Memory B cell (primary cell): ENCODE measurements around the gene FAM237B.
A peak's percentile ranks its signal among the peaks of the same experiment; 100 is the strongest.

Experiments
- ATAC-seq: fragments of 150-1000 bp; cut with Tn5 transposase; 2 replicates; pipeline ENCODE4 v1.10.0; 2021; ENCODE audit warnings: low read depth, mild to moderate bottlenecking, moderate library complexity
- DNase-seq, 2 donors: peaks; one replicate each; pipeline ENCODE4 v3.0.0; 2022; ENCODE audit warnings: low spot score in 2 of 2
- H3K27ac Mint-ChIP-seq: one replicate; pipeline ENCODE4 v1.8.0; 2022; ENCODE audit warnings: mild to moderate bottlenecking, moderate library complexity, mixed read lengths
- H3K27me3 Mint-ChIP-seq: one replicate; pipeline ENCODE4 v1.8.0; 2022; ENCODE audit warnings: mixed read lengths
- H3K36me3 Mint-ChIP-seq: one replicate; pipeline ENCODE4 v1.8.0; 2022; ENCODE audit warnings: mild to moderate bottlenecking, mixed read lengths
- H3K4me1 Mint-ChIP-seq: one replicate; pipeline ENCODE4 v1.8.0; 2022; ENCODE audit warnings: mixed read lengths
- H3K4me3 Mint-ChIP-seq: one replicate; pipeline ENCODE4 v1.8.0; 2022; ENCODE audit warnings: mild to moderate bottlenecking, moderate library complexity, mixed read lengths
- H3K9me3 Mint-ChIP-seq: one replicate; pipeline ENCODE4 v1.8.0; 2022; ENCODE audit warnings: mixed read lengths

Gene FAM237B

DNA sequence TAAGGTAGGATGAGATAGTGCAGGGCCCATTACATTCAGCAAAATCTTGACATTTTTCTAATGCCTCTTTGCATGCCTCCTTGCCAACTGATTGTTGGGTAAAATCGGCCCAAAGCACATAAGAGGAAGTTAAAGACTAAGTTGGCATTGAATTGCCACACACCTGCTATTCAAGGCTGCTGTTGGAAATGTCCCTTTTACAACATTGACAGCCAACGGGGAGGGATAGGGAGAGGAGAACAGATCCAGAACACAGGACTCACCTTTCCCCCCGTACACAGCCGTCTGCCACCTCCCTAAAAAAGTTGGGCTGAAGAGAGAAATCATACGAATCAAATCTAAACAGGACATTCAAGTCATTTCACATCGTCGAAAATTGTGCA is 695 bp downstream of the FAM237B start:
- H3K27me3 Mint-ChIP-seq = peaks cover 27% of the 10 kb centered on the region
- no peak for ATAC-seq
- no peaks in the 10 kb centered on the region for H3K9me3 Mint-ChIP-seq

DNA sequence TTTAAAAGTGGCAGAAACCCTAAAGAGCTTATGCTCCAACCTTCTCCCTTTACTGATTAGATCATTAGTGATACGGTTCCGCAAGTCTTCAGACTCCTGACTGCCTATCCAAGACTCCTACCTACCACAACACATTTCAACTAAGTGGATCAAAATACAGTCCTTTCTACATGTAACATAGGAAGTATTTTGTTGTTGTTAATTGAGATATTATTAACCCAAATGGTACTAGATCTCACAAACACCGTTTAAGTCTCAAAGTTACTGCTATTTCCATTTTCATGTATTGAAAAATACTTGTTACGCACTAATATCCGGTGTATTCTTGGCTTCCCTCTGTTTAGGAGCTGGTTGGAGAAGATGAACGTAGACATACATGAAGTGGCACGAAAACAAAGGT is 1.1 kb downstream of the FAM237B start:
- no peak overlapping the region for H3K27ac Mint-ChIP-seq
- no peak overlapping the region for H3K4me3 Mint-ChIP-seq
- DNase-seq (no peak), ATAC-seq (no peak)
- peaks cover 31% of the 10 kb centered on the region for H3K27me3 Mint-ChIP-seq
- H3K4me1 Mint-ChIP-seq = peaks cover 7% of the 10 kb centered on the region
- no peaks in the 10 kb centered on the region for H3K36me3 Mint-ChIP-seq
- H3K9me3 Mint-ChIP-seq = no peaks in the 10 kb centered on the region

More for the DNA sequence above, 695 bp downstream of the FAM237B start:
- Mint-ChIP-seq H3K27ac (no peak overlapping the region), H3K4me3 (peak overlapping the region; percentile 39), H3K36me3 (no peaks in the 10 kb centered on the region), H3K4me1 (peaks cover 7% of the 10 kb centered on the region)
- DNase-seq = no peak

DNA sequence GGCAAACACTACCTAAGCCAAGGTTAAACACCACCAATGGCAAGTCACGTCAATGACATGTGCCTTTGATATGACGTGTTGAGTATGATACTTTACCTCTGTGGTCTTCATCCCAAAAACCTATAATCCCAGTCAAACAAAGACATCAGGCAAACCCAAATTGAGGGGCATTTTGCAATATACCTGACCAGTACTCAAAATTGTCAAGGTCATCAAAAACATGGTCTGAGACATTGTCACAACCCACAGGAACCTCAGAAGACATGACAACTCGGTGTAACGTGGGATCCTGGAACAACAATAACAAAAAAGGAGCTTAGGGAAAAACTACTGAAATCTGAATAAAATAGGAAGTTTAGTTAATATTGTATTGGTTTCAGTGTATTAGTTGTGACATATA is 7.2 kb downstream of the FAM237B start:
- H3K27ac Mint-ChIP-seq = no peak overlapping the region
- peaks cover 8% of the 10 kb centered on the region for H3K27me3 Mint-ChIP-seq
- H3K9me3 Mint-ChIP-seq = no peaks in the 10 kb centered on the region
- H3K36me3 Mint-ChIP-seq = no peaks in the 10 kb centered on the region
- H3K4me3 Mint-ChIP-seq = no peak overlapping the region
- H3K4me1 Mint-ChIP-seq = no peaks in the 10 kb centered on the region
- DNase-seq (no peak), ATAC-seq (no peak)

- H3K36me3 Mint-ChIP-seq = no peaks in the 10 kb centered on the region
- ATAC-seq (no peak), DNase-seq (no peak)
- H3K4me1 Mint-ChIP-seq = no peaks in the 10 kb centered on the region
- no peak overlapping the region for H3K4me3 Mint-ChIP-seq
- H3K27me3 Mint-ChIP-seq = peaks cover 6% of the 10 kb centered on the region
- no peak overlapping the region for H3K27ac Mint-ChIP-seq
- no peaks in the 10 kb centered on the region for H3K9me3 Mint-ChIP-seq
Measured at GRCh38 chr7:90312745-90313144, 8.4 kb downstream of the FAM237B start.

DNA sequence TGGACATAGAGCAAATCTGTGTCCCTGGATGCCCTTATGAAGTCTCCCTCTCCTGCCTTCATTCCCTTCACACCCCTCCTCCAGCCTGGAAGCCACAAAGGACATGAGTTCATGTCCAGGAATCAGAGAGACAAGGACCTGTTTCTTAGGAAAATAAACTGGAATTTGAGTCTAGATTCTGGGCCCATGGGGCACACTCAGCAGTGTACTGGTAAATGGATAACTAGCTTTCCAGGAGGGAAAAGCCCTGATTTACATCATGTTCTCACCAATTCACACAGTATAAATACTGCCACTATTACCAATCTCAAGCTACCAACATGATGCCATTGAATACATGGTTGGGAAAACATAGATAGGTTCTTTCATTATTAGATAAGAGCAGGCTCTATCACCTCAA is 9.9 kb downstream of the FAM237B start:
- H3K36me3 Mint-ChIP-seq = no peaks in the 10 kb centered on the region
- H3K4me1 Mint-ChIP-seq = no peaks in the 10 kb centered on the region
- H3K27me3 Mint-ChIP-seq = peaks cover 8% of the 10 kb centered on the region
- no peaks in the 10 kb centered on the region for H3K9me3 Mint-ChIP-seq
- DNase-seq = no peak
- no peak overlapping the region for H3K4me3 Mint-ChIP-seq
- no peak for ATAC-seq
- no peak overlapping the region for H3K27ac Mint-ChIP-seq

- H3K27ac Mint-ChIP-seq = no peak overlapping the region
- peaks cover 4% of the 10 kb centered on the region for H3K27me3 Mint-ChIP-seq
- DNase-seq = no peak
- no peaks in the 10 kb centered on the region for H3K4me1 Mint-ChIP-seq
- H3K9me3 Mint-ChIP-seq = no peaks in the 10 kb centered on the region
- H3K4me3 Mint-ChIP-seq = no peak overlapping the region
- no peaks in the 10 kb centered on the region for H3K36me3 Mint-ChIP-seq
- ATAC-seq = no peak
Measured at GRCh38 chr7:90309872-90310271, 11.2 kb downstream of the FAM237B start.

DNA sequence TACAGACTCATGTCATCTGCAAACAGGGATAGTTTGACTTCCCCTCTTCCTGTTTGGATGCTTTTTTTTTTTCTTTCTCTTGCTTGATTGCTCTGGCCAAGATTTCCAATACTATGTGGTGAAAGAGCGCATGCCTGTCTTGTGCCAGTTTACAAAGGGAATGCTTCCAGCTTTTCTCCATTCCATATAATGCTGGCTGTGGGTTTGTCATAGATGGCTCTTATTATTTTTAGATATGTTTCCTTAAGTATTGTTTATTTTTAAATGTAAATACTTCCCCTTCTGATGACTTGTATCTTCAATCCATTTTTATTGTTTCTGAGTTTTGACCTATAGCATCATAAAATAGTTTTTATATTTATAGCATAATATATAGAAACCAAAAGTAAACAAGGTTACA is 17.9 kb downstream of the FAM237B start:
- Mint-ChIP-seq H3K9me3 (no peaks in the 10 kb centered on the region), H3K4me1 (no peaks in the 10 kb centered on the region), H3K36me3 (no peaks in the 10 kb centered on the region), H3K4me3 (no peak overlapping the region), H3K27ac (no peak overlapping the region), H3K27me3 (peaks cover 4% of the 10 kb centered on the region)
- ATAC-seq (no peak), DNase-seq (no peak)

GRCh38 chr7:90298145-90299038 is 22.7 kb downstream of the FAM237B start:
- Mint-ChIP-seq H3K4me3 (no peak overlapping the region), H3K4me1 (no peaks in the 10 kb centered on the region), H3K36me3 (no peaks in the 10 kb centered on the region), H3K27ac (no peak overlapping the region), H3K27me3 (peaks cover 4% of the 10 kb centered on the region), H3K9me3 (peaks cover 2% of the 10 kb centered on the region)
- ATAC-seq = peak; percentile 68
- DNase-seq = no peak

DNA sequence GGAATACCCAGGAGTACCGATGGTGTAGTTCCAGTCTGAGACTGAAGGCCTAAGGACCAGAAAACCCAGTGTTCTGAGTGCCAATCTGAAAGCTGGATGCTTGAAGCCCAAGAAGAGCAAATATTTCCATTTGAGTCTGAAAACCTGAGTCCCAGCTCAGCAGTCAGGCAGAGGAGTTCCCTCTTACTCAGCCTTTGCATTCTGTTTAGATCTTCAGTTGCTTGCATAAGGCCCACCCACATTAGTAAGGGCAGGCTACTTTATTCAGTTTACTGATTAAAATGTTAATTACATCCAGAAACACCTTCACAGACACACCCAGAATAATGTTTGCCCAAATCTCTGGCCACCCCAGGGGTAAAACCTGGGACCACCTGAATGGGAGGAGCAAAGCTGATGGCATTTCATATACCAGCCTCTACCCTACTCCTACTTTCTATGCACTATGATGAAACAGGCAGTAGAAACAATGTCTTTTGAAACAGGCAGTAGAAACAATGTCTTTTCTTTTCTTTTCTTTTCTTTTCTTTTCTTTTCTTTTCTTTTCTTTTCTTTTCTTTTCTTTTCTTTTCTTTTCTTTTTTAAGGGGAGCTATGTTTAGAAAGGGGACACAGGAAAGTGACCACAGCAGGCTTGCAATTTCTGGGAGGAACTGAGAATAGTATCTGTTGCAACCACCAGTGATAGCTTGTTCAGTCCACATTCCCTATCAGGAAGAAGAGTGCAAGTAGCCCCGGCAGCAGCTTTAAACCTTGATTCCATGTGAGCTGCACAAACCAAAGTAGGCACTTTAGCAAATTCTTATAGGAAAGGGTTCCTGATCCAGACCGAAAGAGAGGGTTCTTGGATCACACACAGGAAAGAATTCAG is 30.6 kb downstream of the FAM237B start:
- peaks cover 4% of the 10 kb centered on the region for H3K9me3 Mint-ChIP-seq
- H3K27ac Mint-ChIP-seq = no peak overlapping the region

DNA sequence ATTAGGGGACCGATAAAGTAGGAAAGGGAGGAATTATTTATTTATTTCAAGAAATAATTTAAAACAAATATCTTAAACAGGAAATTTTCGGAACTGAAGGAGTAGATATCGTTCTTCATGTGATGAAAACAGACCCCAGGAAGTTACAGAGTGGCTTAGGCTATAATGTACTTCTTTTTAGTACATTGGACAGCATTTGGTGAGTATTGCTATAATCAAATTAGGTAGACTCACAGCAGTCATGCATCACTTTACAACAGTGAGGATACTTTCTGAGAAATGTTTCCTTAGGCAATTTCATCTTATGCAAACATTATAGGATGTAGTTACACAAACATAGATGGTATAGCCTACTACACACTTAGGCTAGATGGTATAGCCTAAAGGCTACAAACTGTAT is 33.0 kb downstream of the FAM237B start:
- peaks cover 2% of the 10 kb centered on the region for H3K4me1 Mint-ChIP-seq
- no peaks in the 10 kb centered on the region for H3K36me3 Mint-ChIP-seq
- DNase-seq (no peak), ATAC-seq (no peak)
- no peak overlapping the region for H3K4me3 Mint-ChIP-seq
- H3K27ac Mint-ChIP-seq = no peak overlapping the region
- H3K9me3 Mint-ChIP-seq = peaks cover under 1% of the 10 kb centered on the region
- no peaks in the 10 kb centered on the region for H3K27me3 Mint-ChIP-seq

More for the DNA sequence above, 30.6 kb downstream of the FAM237B start:
- no peak overlapping the region for H3K4me3 Mint-ChIP-seq
- no peaks in the 10 kb centered on the region for H3K36me3 Mint-ChIP-seq
- peaks cover 2% of the 10 kb centered on the region for H3K27me3 Mint-ChIP-seq
- DNase-seq (no peak), ATAC-seq (no peak)
- peaks cover under 1% of the 10 kb centered on the region for H3K4me1 Mint-ChIP-seq

DNA sequence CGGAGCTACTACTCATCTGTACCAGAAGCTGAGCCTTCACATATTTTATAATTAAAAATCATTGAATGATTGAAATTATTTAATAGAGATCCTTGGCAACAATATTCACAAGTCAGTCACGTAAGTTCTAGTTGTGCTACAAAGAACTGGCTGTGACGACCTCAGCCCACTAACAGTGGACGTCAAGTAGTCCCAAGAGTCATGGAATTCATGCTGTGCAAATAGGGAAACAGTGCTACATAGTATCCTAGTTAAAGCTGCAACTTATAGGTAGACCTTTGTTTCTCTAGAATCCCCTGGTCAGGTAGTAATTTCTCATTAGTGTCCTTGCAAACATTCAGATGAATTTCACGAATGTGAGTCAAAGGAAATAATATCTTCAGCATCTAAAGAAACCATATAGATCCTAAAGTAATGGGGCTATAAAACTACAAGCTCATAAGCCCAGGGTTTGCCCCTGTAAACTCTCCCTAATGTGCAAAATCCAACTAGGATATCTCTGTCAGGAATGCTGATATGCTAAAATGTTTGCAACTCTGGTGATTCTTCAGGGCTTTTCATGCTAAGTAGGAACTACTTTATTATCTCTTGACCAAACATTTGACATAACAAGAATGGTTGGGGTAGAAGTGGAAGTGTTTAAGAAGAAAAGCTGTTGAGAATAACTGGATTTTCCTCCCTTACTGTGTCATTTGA is 44.9 kb downstream of the FAM237B start:
- Mint-ChIP-seq H3K4me1 (no peaks in the 10 kb centered on the region), H3K4me3 (no peak overlapping the region), H3K27ac (no peak overlapping the region), H3K9me3 (no peaks in the 10 kb centered on the region), H3K36me3 (no peaks in the 10 kb centered on the region), H3K27me3 (no peaks in the 10 kb centered on the region)
- DNase-seq (no peak), ATAC-seq (no peak)

DNA sequence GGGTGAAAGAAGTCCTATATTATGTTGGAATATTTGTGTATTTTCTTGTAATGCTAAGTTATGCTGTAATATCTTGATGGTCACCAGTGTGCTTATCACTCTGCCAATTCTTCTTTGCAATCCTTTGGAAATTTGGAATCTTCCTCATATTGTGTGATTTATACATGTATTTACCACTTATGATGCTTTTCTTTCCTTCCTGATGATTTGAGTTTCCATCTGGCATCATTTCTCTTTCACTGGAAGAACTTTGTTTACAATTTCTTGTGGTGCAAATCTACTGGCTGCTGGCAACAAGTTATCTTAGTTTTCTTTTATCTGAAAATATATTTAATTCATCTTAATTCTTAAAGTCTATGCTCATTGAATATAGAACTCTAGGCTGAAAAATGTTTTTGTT is 46.9 kb downstream of the FAM237B start:
- no peak for DNase-seq
- Mint-ChIP-seq H3K27me3 (no peaks in the 10 kb centered on the region), H3K4me3 (no peak overlapping the region), H3K9me3 (no peaks in the 10 kb centered on the region), H3K36me3 (no peaks in the 10 kb centered on the region), H3K27ac (no peak overlapping the region), H3K4me1 (no peaks in the 10 kb centered on the region)
- no peak for ATAC-seq

DNA sequence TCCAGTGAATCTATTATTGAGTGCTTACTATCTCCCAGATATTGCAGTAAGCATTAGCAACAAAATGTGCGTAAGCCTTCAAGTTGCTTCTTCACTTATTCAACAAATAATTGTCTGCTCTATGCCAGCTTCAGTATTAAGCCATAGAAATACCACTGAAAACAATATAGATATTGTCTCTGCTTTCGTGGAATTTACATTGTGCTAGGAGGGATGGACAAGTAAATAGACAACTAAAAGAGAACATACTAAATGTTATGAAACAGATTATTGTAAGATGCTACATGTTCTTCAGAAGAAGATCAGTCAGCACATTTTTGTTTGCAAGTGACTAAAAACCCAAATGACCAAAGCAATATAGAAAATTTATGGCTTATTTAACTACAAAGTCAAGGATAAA is 48.9 kb downstream of the FAM237B start:
- no peaks in the 10 kb centered on the region for H3K27me3 Mint-ChIP-seq
- ATAC-seq (no peak), DNase-seq (no peak)
- no peaks in the 10 kb centered on the region for H3K4me1 Mint-ChIP-seq
- H3K27ac Mint-ChIP-seq = no peak overlapping the region
- H3K9me3 Mint-ChIP-seq = no peaks in the 10 kb centered on the region
- H3K36me3 Mint-ChIP-seq = no peaks in the 10 kb centered on the region
- no peak overlapping the region for H3K4me3 Mint-ChIP-seq

- Mint-ChIP-seq H3K4me3 (no peak overlapping the region), H3K9me3 (no peaks in the 10 kb centered on the region), H3K27me3 (no peaks in the 10 kb centered on the region), H3K4me1 (no peaks in the 10 kb centered on the region), H3K27ac (no peak overlapping the region), H3K36me3 (no peaks in the 10 kb centered on the region)
- DNase-seq (no peak), ATAC-seq (no peak)
Measured at GRCh38 chr7:90271753-90272152, 49.4 kb downstream of the FAM237B start.
